Measurements from ENCODE around the gene BCKDHB.
"Not testable (repeated sequence)": the region's sequence is repeated elsewhere in the genome, so short reads cannot be mapped to it uniquely, and the experiment has no call there.

The BCKDHB gene

GRCh38 chr6:80094017-80094416 is 12.5 kb upstream of the BCKDHB start:
- in situ Hi-C loops (cut with HindIII; ENCODE audit: low sequenced_read_pairs) = no loop called here
- TF ChIP-seq, protein P1, sequence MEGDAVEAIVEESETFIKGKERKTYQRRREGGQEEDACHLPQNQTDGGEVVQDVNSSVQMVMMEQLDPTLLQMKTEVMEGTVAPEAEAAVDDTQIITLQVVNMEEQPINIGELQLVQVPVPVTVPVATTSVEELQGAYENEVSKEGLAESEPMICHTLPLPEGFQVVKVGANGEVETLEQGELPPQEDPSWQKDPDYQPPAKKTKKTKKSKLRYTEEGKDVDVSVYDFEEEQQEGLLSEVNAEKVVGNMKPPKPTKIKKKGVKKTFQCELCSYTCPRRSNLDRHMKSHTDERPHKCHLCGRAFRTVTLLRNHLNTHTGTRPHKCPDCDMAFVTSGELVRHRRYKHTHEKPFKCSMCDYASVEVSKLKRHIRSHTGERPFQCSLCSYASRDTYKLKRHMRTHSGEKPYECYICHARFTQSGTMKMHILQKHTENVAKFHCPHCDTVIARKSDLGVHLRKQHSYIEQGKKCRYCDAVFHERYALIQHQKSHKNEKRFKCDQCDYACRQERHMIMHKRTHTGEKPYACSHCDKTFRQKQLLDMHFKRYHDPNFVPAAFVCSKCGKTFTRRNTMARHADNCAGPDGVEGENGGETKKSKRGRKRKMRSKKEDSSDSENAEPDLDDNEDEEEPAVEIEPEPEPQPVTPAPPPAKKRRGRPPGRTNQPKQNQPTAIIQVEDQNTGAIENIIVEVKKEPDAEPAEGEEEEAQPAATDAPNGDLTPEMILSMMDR (IDR thresholded peaks at IDR 0.05; ENCODE audit: low read depth, low read length, missing control alignments) = peak; percentile 41
- no peak for DNase-seq (ENCODE audit: low read depth)
- H3K4me3 ChIP-seq (ENCODE audit: low read depth, low read length) = no peak overlapping the region

GRCh38 chr6:80095600-80095999 is 10.9 kb upstream of the BCKDHB start:
- in situ Hi-C loops (cut with HindIII; ENCODE audit: low sequenced_read_pairs) = no loop called here
- DNase-seq (ENCODE audit: low read depth) = no peak
- no peak overlapping the region for H3K4me3 ChIP-seq (ENCODE audit: low read depth, low read length)
- TF ChIP-seq, protein P1 (IDR thresholded peaks at IDR 0.05; ENCODE audit: low read depth, low read length, missing control alignments) = no peak

- in situ Hi-C loops (cut with HindIII; ENCODE audit: low sequenced_read_pairs) = no loop called here
Measured at GRCh38 chr6:80098392-80098791, 8.1 kb upstream of the BCKDHB start.

GRCh38 chr6:80104520-80104919 is 2.0 kb upstream of the BCKDHB start:
- no peak overlapping the region for H3K4me3 ChIP-seq (ENCODE audit: low read depth, low read length)
- TF ChIP-seq, protein P1 (IDR thresholded peaks at IDR 0.05; ENCODE audit: low read depth, low read length, missing control alignments) = no peak
- no peak for DNase-seq (ENCODE audit: low read depth)
- in situ Hi-C loops (cut with HindIII; ENCODE audit: low sequenced_read_pairs) = no loop called here

More at GRCh38 chr6:80098392-80098791, 8.1 kb upstream of the BCKDHB start:
- H3K4me3 ChIP-seq (ENCODE audit: low read depth, low read length) = no peak overlapping the region
- TF ChIP-seq, protein P1 (IDR thresholded peaks at IDR 0.05; ENCODE audit: low read depth, low read length, missing control alignments) = no peak
- no peak for DNase-seq (ENCODE audit: low read depth)

- TF ChIP-seq, protein P1 (IDR thresholded peaks at IDR 0.05; ENCODE audit: low read depth, low read length, missing control alignments) = no peak
- DNase-seq (ENCODE audit: low read depth) = no peak
- in situ Hi-C loops (cut with HindIII; ENCODE audit: low sequenced_read_pairs) = no loop called here
- H3K4me3 ChIP-seq (ENCODE audit: low read depth, low read length) = peak overlapping the region; percentile 82
Measured at GRCh38 chr6:80105972-80106417, 476 bp upstream of the BCKDHB start.

GRCh38 chr6:80122576-80122975 is 16.1 kb downstream of the BCKDHB start:
- DNase-seq (ENCODE audit: low read depth); H3K4me3 ChIP-seq (ENCODE audit: low read depth, low read length); in situ Hi-C loops (cut with HindIII; ENCODE audit: low sequenced_read_pairs): not testable (repeated sequence)

- TF ChIP-seq, protein P1 (IDR thresholded peaks at IDR 0.05; ENCODE audit: low read depth, low read length, missing control alignments) = no peak
- in situ Hi-C loops (cut with HindIII; ENCODE audit: low sequenced_read_pairs) = no loop called here
- DNase-seq (ENCODE audit: low read depth) = no peak
- no peak overlapping the region for H3K4me3 ChIP-seq (ENCODE audit: low read depth, low read length)
Measured at GRCh38 chr6:80126657-80127345, 20.3 kb downstream of the BCKDHB start.
